A673 (cell line): ENCODE data around the gene EP300. TPM values are rescaled to one million over a fixed set of nuclear protein-coding genes. Genes with fewer than 3 reads are reported as not detected.
"Not testable (repeated sequence)": the region's sequence is repeated elsewhere in the genome, so short reads cannot be mapped to it uniquely, and the experiment has no call there.

ENCODE experiments used
- BruUV-seq: library from RNA; stranded (reverse); fragments of 400-500 nt; replicated peaks from 2 replicates; lab custom pipeline; 2021; lab: Mats Ljungman, UMichigan
- CTCF ChIA-PET: fragments of 300-600 bp; sonication (Branson Sonifier 250); formaldehyde crosslinking; loops from one replicate; lab custom pipeline; 2022; ENCODE audit warnings: antibody characterized with exemption; lab: Charles Lee
- POLR2A ChIA-PET: fragments of 300-600 bp; sonication (Branson Sonifier 250); formaldehyde crosslinking; loops from one replicate; lab custom pipeline; 2022; ENCODE audit warnings: antibody characterized with exemption; ENCODE audit not compliant: low non-redundant PET; lab: Charles Lee
- DNase-seq: peaks from one replicate; pipeline ENCODE4 v3.0.0-alpha.2; 2015; ENCODE audit warnings: low spot score
- H3K27ac ChIP-seq: fragments of 200-600 bp; sonication (generic); 2 replicates; pipeline ENCODE4 v1.5.1; 2016; ENCODE audit warnings: mixed run types, low read depth, mild to moderate bottlenecking, mixed read lengths, antibody characterized with exemption, low read length; ENCODE audit not compliant: poor library complexity, severe bottlenecking
- H3K27me3 ChIP-seq: fragments of 200-600 bp; sonication (generic); replicated peaks from 2 replicates; pipeline ENCODE4 v1.6.1; 2017; ENCODE audit warnings: mixed run types, low read depth, mild to moderate bottlenecking, mixed read lengths, antibody characterized with exemption, low read length; ENCODE audit not compliant: insufficient read depth, poor library complexity
- H3K36me3 ChIP-seq: fragments of 200-600 bp; sonication (generic); 2 replicates; pipeline ENCODE4 v1.6.1; 2016; ENCODE audit warnings: mixed run types, mild to moderate bottlenecking, mixed read lengths, antibody characterized with exemption, low read length; ENCODE audit not compliant: insufficient read depth, poor library complexity, severe bottlenecking
- H3K4me1 ChIP-seq: fragments of 200-600 bp; sonication (generic); 2 replicates; pipeline ENCODE4 v1.6.1; 2017; ENCODE audit warnings: mixed run types, mild to moderate bottlenecking, mixed read lengths, antibody characterized with exemption, low read length; ENCODE audit not compliant: insufficient read depth, poor library complexity, severe bottlenecking
- H3K4me3 ChIP-seq: fragments of 200-600 bp; sonication (generic); 2 replicates; pipeline ENCODE4 v1.5.1; 2016; ENCODE audit warnings: low read depth, mixed run types, mild to moderate bottlenecking, mixed read lengths, low read length; ENCODE audit not compliant: poor library complexity, severe bottlenecking
- H3K9me3 ChIP-seq: fragments of 200-600 bp; sonication (generic); 2 replicates; pipeline ENCODE4 v1.6.1; 2016; ENCODE audit warnings: mixed run types, low read depth, mild to moderate bottlenecking, mixed read lengths, antibody characterized with exemption, low read length; ENCODE audit not compliant: poor library complexity, severe bottlenecking
- CTCF ChIP-seq: fragments of 300-800, 200-600 bp; sonication (generic); conservative IDR thresholded peaks from 2 replicates; pipeline ENCODE4 v1.5.1; 2017; ENCODE audit warnings: low read depth, mild to moderate bottlenecking, antibody characterized with exemption, low read length, moderate library complexity, mixed read lengths
- EZH2 ChIP-seq: fragments of 200-600 bp; sonication (generic); IDR thresholded peaks from 2 replicates; pipeline ENCODE4 v1.6.1; 2017; ENCODE audit warnings: borderline replicate concordance, low read depth, mild to moderate bottlenecking, mixed read lengths, antibody characterized with exemption, low read length; ENCODE audit not compliant: poor library complexity, severe bottlenecking
- intact Hi-C: fragments of 100-400 bp; cut with micrococcal nuclease; formaldehyde crosslinking; loops from one replicate; pipeline ENCODE4 v1.10.0; 2022; ENCODE audit not compliant: unreplicated experiment
- total RNA-seq: library from RNA; stranded (reverse); gene quantifications from 2 replicates; pipeline ENCODE4 v1.2.3, GENCODE V29; 2021

The EP300 gene
- total RNA-seq, 1 experiment from 2014 or later = 85.6 TPM

GRCh38 chr22:41062146-41062545 is 30.2 kb upstream of the EP300 start:
- H3K36me3 ChIP-seq = no peaks in the 10 kb centered on the region
- no peaks in the 10 kb centered on the region for H3K27me3 ChIP-seq
- H3K4me3 ChIP-seq = no peak overlapping the region
- POLR2A ChIA-PET = no interaction called here
- CTCF ChIA-PET = no interaction called here
- intact Hi-C loops = no loop called here
- H3K27ac ChIP-seq = no peak overlapping the region
- H3K4me1 ChIP-seq = no peaks in the 10 kb centered on the region
- TF ChIP-seq EZH2 (no peak), CTCF (no peak)
- no TSS peak for BruUV-seq
- DNase-seq = no peak
- no peaks in the 10 kb centered on the region for H3K9me3 ChIP-seq

- intact Hi-C loops, CTCF ChIA-PET, POLR2A ChIA-PET: not testable (repeated sequence)
Measured at GRCh38 chr22:41064326-41064725, 28.1 kb upstream of the EP300 start.

GRCh38 chr22:41066341-41066740 is 26.1 kb upstream of the EP300 start:
- H3K4me3 ChIP-seq, H3K9me3 ChIP-seq, BruUV-seq, H3K4me1 ChIP-seq, CTCF ChIA-PET, H3K27ac ChIP-seq, H3K36me3 ChIP-seq, H3K27me3 ChIP-seq, DNase-seq, intact Hi-C loops: not testable (repeated sequence)
- POLR2A ChIA-PET = interaction anchor here (0.6 kb wide), 1 partner anchor 116 kb away, joined by 17 read pairs; no protein-coding TSS in a partner anchor

More at GRCh38 chr22:41064326-41064725, 28.1 kb upstream of the EP300 start:
- BruUV-seq, H3K27ac ChIP-seq, H3K27me3 ChIP-seq, H3K4me3 ChIP-seq, H3K4me1 ChIP-seq, H3K9me3 ChIP-seq, DNase-seq, H3K36me3 ChIP-seq: not testable (repeated sequence)

GRCh38 chr22:41067968-41068367 is 24.4 kb upstream of the EP300 start:
- POLR2A ChIA-PET, intact Hi-C loops, DNase-seq, BruUV-seq, H3K9me3 ChIP-seq, CTCF ChIA-PET, H3K4me1 ChIP-seq, H3K36me3 ChIP-seq, H3K27ac ChIP-seq, H3K4me3 ChIP-seq, H3K27me3 ChIP-seq: not testable (repeated sequence)
